K562 (cell line): ENCODE data around the gene PPP1R13L. TPM values are rescaled to one million over a fixed set of nuclear protein-coding genes. Genes with fewer than 3 reads are reported as not detected.
A peak's percentile ranks its signal among the peaks of the same experiment; 100 is the strongest.

ENCODE experiments used
- ATF1 ChIP-seq, 2 experiments: fragments of 450-650 bp in 1 of 2; IDR thresholded peaks; 2 replicates each; pipeline ENCODE4 v1.6.1; 2016; ENCODE audit warnings: missing compliant biosample characterization in 1 of 2, missing genetic modification characterization in 1 of 2
- BCL6 ChIP-seq: fragments of 250-450 bp; sonication (Bioruptor Pico); IDR thresholded peaks from 2 replicates; pipeline ENCODE4 v1.4.0; 2020
- BRF1 ChIP-seq: IDR thresholded peaks from 3 replicates; pipeline ENCODE4 v1.6.1; 2011; ENCODE audit warnings: borderline replicate concordance, mild to moderate bottlenecking; ENCODE audit not compliant: insufficient read length; ENCODE audit errors: extremely low read depth
- COPS2 ChIP-seq: fragments of 450-650 bp; conservative IDR thresholded peaks from 2 replicates; pipeline ENCODE4 v1.6.1; 2016; ENCODE audit warnings: mild to moderate bottlenecking, moderate library complexity
- DNMT1 ChIP-seq: fragments of 450-650 bp; IDR thresholded peaks from 2 replicates; pipeline ENCODE4 v1.6.1; 2016; ENCODE audit warnings: antibody characterized with exemption, mild to moderate bottlenecking
- MYBL2 ChIP-seq, 2 experiments: fragments of 450-650 bp in 1 of 2; sonication (generic) in 1 of 2; formaldehyde crosslinking in 1 of 2; IDR thresholded peaks; 2 replicates each; pipeline versions ENCODE4 v1.6.1 to v1.8.1; 2017 to 2022; ENCODE audit warnings: borderline replicate concordance in 1 of 2, inconsistent platforms in 1 of 2, low read depth in 1 of 2, mild to moderate bottlenecking in 1 of 2, missing genetic modification reagents in 1 of 2, moderate library complexity in 1 of 2
- PBX2 ChIP-seq, 2 experiments: IDR thresholded peaks in 1 of 2; conservative IDR thresholded peaks in 1 of 2; 2 replicates each; pipeline ENCODE4 v1.6.1; 2016; ENCODE audit warnings: low read depth in 2 of 2, mild to moderate bottlenecking in 1 of 2, missing compliant biosample characterization in 1 of 2, missing genetic modification characterization in 1 of 2, moderate library complexity in 1 of 2
- RNF219 ChIP-seq: fragments of 250-450 bp; sonication (Bioruptor Pico); IDR thresholded peaks from 2 replicates; pipeline ENCODE4 v1.5.0; 2022; ENCODE audit warnings: mild to moderate bottlenecking
- RREB1 ChIP-seq: fragments of 250-450 bp; sonication (Bioruptor Pico); IDR thresholded peaks from 2 replicates; pipeline ENCODE4 v1.4.0; 2020
- SPI1 ChIP-seq: IDR thresholded peaks from 2 replicates; pipeline ENCODE4 v1.6.1; 2011; ENCODE audit warnings: low read depth, low read length, control low read depth, borderline replicate concordance
- TAF9B ChIP-seq: fragments of 450-650 bp; IDR thresholded peaks from 2 replicates; pipeline ENCODE4 v1.6.1; 2018; ENCODE audit warnings: mild to moderate bottlenecking; ENCODE audit not compliant: partially characterized antibody
- THAP7 ChIP-seq: fragments of 250-450 bp; sonication (Bioruptor Pico); IDR thresholded peaks from 2 replicates; pipeline ENCODE4 v1.5.0; 2021
- ZNF146 ChIP-seq: IDR thresholded peaks from one replicate; pipeline ENCODE4 v1.6.1; 2018; ENCODE audit warnings: missing compliant biosample characterization; ENCODE audit not compliant: unreplicated experiment
- polyA plus RNA-seq, 8 experiments: library from polyadenylated mRNA; depleted of rRNA in 4 of 8; stranded (reverse) in 5 of 8; unstranded in 3 of 8; fragments of >200 nt; fragmentation: Nextera tagmentation in 2 of 8; fragmentation: Illumina TruSeq in 1 of 8; extraction: Ambion mirVana in 2 of 8; extraction: Trizol in 1 of 8; gene quantifications; 2 replicates each; pipeline versions ENCODE4 v1.2.1 to v1.2.3, GENCODE V29; 2011 to 2014; ENCODE audit warnings: inconsistent platforms in 1 of 8, missing spikeins in 1 of 8
- total RNA-seq, 7 experiments: library from RNA; depleted of rRNA in 6 of 7; stranded (reverse); fragments of >200 nt in 6 of 7; fragmentation: Illumina TruSeq in 2 of 7; extraction: Trizol in 2 of 7; gene quantifications; 2 replicates each; pipeline versions ENCODE4 v1.2.1 to v1.2.3, GENCODE V29; 2011 to 2021; ENCODE audit warnings: low replicate concordance in 1 of 7

The PPP1R13L gene
- total and polyA plus RNA-seq, 9 of the 15 experiments (the other 6 are each of a cell fraction or from before 2014, with no cell fraction given), result 0.32 to 6.7 (median 2.0) TPM

GRCh38 chr19:45439569-45440258, 34.8 kb upstream of the PPP1R13L start (continued):
- no peak for TF ChIP-seq RREB1 (CRISPR knock-in tag)
- TF ChIP-seq TAF9B, result no peak
- TF ChIP-seq DNMT1, result no peak
- TF ChIP-seq BRF1, result no peak
- TF ChIP-seq THAP7 (CRISPR knock-in tag), result no peak
- TF ChIP-seq RNF219, result no peak
- no peak for TF ChIP-seq MYBL2 (IDR thresholded peaks at IDR 0.05; ENCODE audit: low read depth)
- no peak for TF ChIP-seq MYBL2 (CRISPR knock-in tag; IDR thresholded peaks at IDR 0.05; ENCODE audit: borderline replicate concordance)
- no peak for TF ChIP-seq COPS2
- TF ChIP-seq ATF1 (CRISPR knock-in tag; IDR thresholded peaks at IDR 0.05), result no peak
- TF ChIP-seq ATF1 (tag; IDR thresholded peaks at IDR 0.05), result peak; percentile 86
- no peak for TF ChIP-seq ZNF146
- no peak for TF ChIP-seq SPI1
- no peak for TF ChIP-seq PBX2 (CRISPR knock-in tag; IDR thresholded peaks at IDR 0.05; ENCODE audit: low read depth)
- TF ChIP-seq PBX2 (tag; conservative IDR thresholded peaks at IDR 0.05; ENCODE audit: low read depth), result no peak
- TF ChIP-seq BCL6 (CRISPR knock-in tag), result no peak
